Neuronal stem cell (in vitro differentiated cells): Measurements from ENCODE around the gene ENPP6.

Source experiments
- DNase-seq: peaks from one replicate; pipeline ENCODE4 v3.0.0-alpha.2; 2013; ENCODE audit warnings: low spot score
- H2AFZ ChIP-seq: one replicate; pipeline ENCODE4 v1.6.1; 2013; ENCODE audit warnings: mild to moderate bottlenecking, low read length, inconsistent platforms
- H2AK5ac ChIP-seq: 2 replicates; pipeline ENCODE4 v1.6.1; 2013; ENCODE audit warnings: low read depth, mild to moderate bottlenecking, inconsistent platforms, low read length, moderate library complexity, mixed read lengths
- H2BK120ac ChIP-seq: 2 replicates; pipeline ENCODE4 v1.6.1; 2013; ENCODE audit warnings: low read depth, mild to moderate bottlenecking, inconsistent platforms, low read length, moderate library complexity, mixed read lengths
- H2BK12ac ChIP-seq: one replicate; pipeline ENCODE4 v1.6.1; 2013; ENCODE audit warnings: low read length, inconsistent platforms
- H2BK15ac ChIP-seq: 2 replicates; pipeline ENCODE4 v1.6.1; 2013; ENCODE audit warnings: mild to moderate bottlenecking, low read length, inconsistent platforms, mixed read lengths
- H2BK5ac ChIP-seq: one replicate; pipeline ENCODE4 v1.6.1; 2013; ENCODE audit warnings: inconsistent platforms, mild to moderate bottlenecking, low read length, moderate library complexity
- H3K14ac ChIP-seq: one replicate; pipeline ENCODE4 v1.6.1; 2013; ENCODE audit warnings: low read length, inconsistent platforms
- H3K18ac ChIP-seq: 2 replicates; pipeline ENCODE4 v1.6.1; 2013; ENCODE audit warnings: low read length, inconsistent platforms
- H3K23ac ChIP-seq: 2 replicates; pipeline ENCODE4 v1.6.1; 2013; ENCODE audit warnings: low read depth, mild to moderate bottlenecking, mixed read lengths, low read length, inconsistent platforms; ENCODE audit not compliant: poor library complexity
- H3K27ac ChIP-seq: replicated peaks from 3 replicates; pipeline ENCODE4 v1.5.1; 2013; ENCODE audit warnings: low read length, inconsistent platforms
- H3K27me3 ChIP-seq, 3 experiments: 2 replicates each; pipeline ENCODE4 v1.6.1; 2013; ENCODE audit warnings: low read length in 3 of 3, mild to moderate bottlenecking in 2 of 3, inconsistent platforms in 1 of 3, low read depth in 1 of 3, mixed read lengths in 1 of 3, moderate library complexity in 1 of 3; ENCODE audit not compliant: control insufficient read depth in 3 of 3, insufficient read depth in 3 of 3
- H3K36me3 ChIP-seq, 2 donors: replicated peaks in 1 of 2; 2 replicates each; pipeline ENCODE4 v1.6.1; 2013; ENCODE audit warnings: low read length in 2 of 2; ENCODE audit not compliant: control insufficient read depth in 2 of 2, insufficient read depth in 2 of 2
- H3K4ac ChIP-seq: 2 replicates; pipeline ENCODE4 v1.6.1; 2013; ENCODE audit warnings: inconsistent platforms, mild to moderate bottlenecking, low read length, moderate library complexity
- H3K4me1 ChIP-seq, 2 donors: 1 replicate in 1 of 2; 2 replicates in 1 of 2; pipeline ENCODE4 v1.6.1; 2013; ENCODE audit warnings: low read length in 2 of 2, low read depth in 1 of 2; ENCODE audit not compliant: control insufficient read depth in 2 of 2, insufficient read depth in 1 of 2
- H3K4me2 ChIP-seq: one replicate; pipeline ENCODE4 v1.6.1; 2013; ENCODE audit warnings: mild to moderate bottlenecking, low read length, inconsistent platforms; ENCODE audit not compliant: insufficient read depth, poor library complexity, severe bottlenecking
- H3K4me3 ChIP-seq, 2 donors: 2 replicates each; pipeline ENCODE4 v1.5.1; 2013; ENCODE audit warnings: low read length in 2 of 2, mild to moderate bottlenecking in 2 of 2, inconsistent platforms in 1 of 2, moderate library complexity in 1 of 2
- H3K79me1 ChIP-seq: one replicate; pipeline ENCODE4 v1.6.1; 2013; ENCODE audit warnings: low read depth, mild to moderate bottlenecking, inconsistent platforms, low read length, moderate library complexity
- H3K9ac ChIP-seq: one replicate; pipeline ENCODE4 v1.6.1; 2013; ENCODE audit warnings: mild to moderate bottlenecking, low read depth, low read length, inconsistent platforms; ENCODE audit not compliant: poor library complexity
- H3K9me3 ChIP-seq, 2 donors: replicated peaks in 1 of 2; 2 replicates each; pipeline versions ENCODE3 to v1.6.1; 2013; ENCODE audit warnings: low read length in 2 of 2, mild to moderate bottlenecking in 2 of 2, inconsistent platforms in 1 of 2, low read depth in 1 of 2, mixed read lengths in 1 of 2, moderate library complexity in 1 of 2; ENCODE audit not compliant: control insufficient read depth in 2 of 2, insufficient read depth in 1 of 2
- H4K8ac ChIP-seq: one replicate; pipeline ENCODE4 v1.6.1; 2013; ENCODE audit warnings: low read depth, mild to moderate bottlenecking, inconsistent platforms, low read length, moderate library complexity
- H4K91ac ChIP-seq: one replicate; pipeline ENCODE4 v1.6.1; 2013; ENCODE audit warnings: low read length, low read depth, mild to moderate bottlenecking, inconsistent platforms; ENCODE audit not compliant: poor library complexity
- WGBS, 2 donors: extraction: QIAGEN DNeasy Blood & Tissue Kit; methylation state at CpG; one replicate each; pipeline ENCODE4 v1.1.7; 2013; ENCODE audit warnings: missing lambda C conversion rate in 2 of 2, mixed read lengths in 1 of 2; ENCODE audit not compliant: insufficient read length in 2 of 2, insufficient replicate concordance in 1 of 2; ENCODE audit errors: extremely low coverage in 2 of 2; 5-methylcytosine and 5-hydroxymethylcytosine counted together

Gene ENPP6

GRCh38 chr4:184177271-184177670, 40.4 kb downstream of the ENPP6 start:
- no peak overlapping the region for H4K8ac ChIP-seq
- no peak overlapping the region for H3K27ac ChIP-seq
- H3K23ac ChIP-seq: no peak overlapping the region
- no peak overlapping the region for H4K91ac ChIP-seq
- no peaks in the 10 kb centered on the region for H3K9me3 ChIP-seq
- H2BK12ac ChIP-seq: no peak overlapping the region
- H2BK120ac ChIP-seq: no peak overlapping the region
- no peak overlapping the region for H2BK5ac ChIP-seq
- H3K4me1 ChIP-seq: no peaks in the 10 kb centered on the region
- no peak overlapping the region for H3K4me3 ChIP-seq
- no peak overlapping the region for H2AFZ ChIP-seq
- H3K36me3 ChIP-seq: no peaks in the 10 kb centered on the region
- no peak overlapping the region for H3K4me2 ChIP-seq
- H3K79me1 ChIP-seq: no peaks in the 10 kb centered on the region
- H3K18ac ChIP-seq: no peak overlapping the region
- H3K4ac ChIP-seq: no peak overlapping the region
- H2BK15ac ChIP-seq: no peak overlapping the region
- WGBS, 2 donors: no CpG with 5 or more reads among the region's 6 CpGs
- DNase-seq: no peak
- H3K9ac ChIP-seq: no peak overlapping the region
- H2AK5ac ChIP-seq: no peak overlapping the region
- H3K14ac ChIP-seq: no peak overlapping the region
- no peaks in the 10 kb centered on the region for H3K27me3 ChIP-seq

GRCh38 chr4:184174571-184175488, 42.8 kb downstream of the ENPP6 start:
- Histone ChIP-seq H3K4me1 (peaks cover 0 to 2% of the 10 kb centered on the region in 2 donors), H3K4me2 (no peak overlapping the region), H3K9me3 (no peaks in the 10 kb centered on the region), H3K79me1 (no peaks in the 10 kb centered on the region), H2BK120ac (no peak overlapping the region), H3K9ac (no peak overlapping the region), H3K36me3 (no peaks in the 10 kb centered on the region), H3K4me3 (no peak overlapping the region), H2AK5ac (no peak overlapping the region), H3K18ac (no peak overlapping the region), H3K27me3 (peaks cover 0 to 4% (median 0%) of the 10 kb centered on the region in 3 experiments), H3K27ac (no peak overlapping the region), H2BK15ac (no peak overlapping the region), H2BK12ac (no peak overlapping the region), H4K91ac (no peak overlapping the region), H2BK5ac (no peak overlapping the region), H3K23ac (no peak overlapping the region), H3K14ac (no peak overlapping the region), H3K4ac (no peak overlapping the region), H4K8ac (no peak overlapping the region), H2AFZ (no peak overlapping the region)
- no CpG with 5 or more reads among the region's 16 CpGs for WGBS, 2 donors
- no peak for DNase-seq

- Histone ChIP-seq H2AFZ (no peak overlapping the region), H3K79me1 (no peaks in the 10 kb centered on the region), H2BK120ac (no peak overlapping the region), H3K36me3 (no peaks in the 10 kb centered on the region), H4K8ac (no peak overlapping the region), H2BK5ac (no peak overlapping the region), H3K23ac (no peak overlapping the region), H4K91ac (no peak overlapping the region), H3K4me2 (no peak overlapping the region), H2BK15ac (no peak overlapping the region), H2AK5ac (no peak overlapping the region), H3K18ac (no peak overlapping the region), H3K4me3 (no peak overlapping the region), H3K27ac (no peak overlapping the region), H3K9me3 (no peaks in the 10 kb centered on the region), H2BK12ac (no peak overlapping the region), H3K14ac (no peak overlapping the region), H3K4me1 (peaks cover 0 to 4% of the 10 kb centered on the region in 2 donors), H3K4ac (no peak overlapping the region), H3K9ac (no peak overlapping the region), H3K27me3 (peaks cover 0 to 30% (median 8%) of the 10 kb centered on the region in 3 experiments)
- DNase-seq: no peak
- no CpG with 5 or more reads among the region's 1 CpG for WGBS, 2 donors
These were observed 46.7 kb downstream of the ENPP6 start for GRCh38 chr4:184171011-184171410.

DNA sequence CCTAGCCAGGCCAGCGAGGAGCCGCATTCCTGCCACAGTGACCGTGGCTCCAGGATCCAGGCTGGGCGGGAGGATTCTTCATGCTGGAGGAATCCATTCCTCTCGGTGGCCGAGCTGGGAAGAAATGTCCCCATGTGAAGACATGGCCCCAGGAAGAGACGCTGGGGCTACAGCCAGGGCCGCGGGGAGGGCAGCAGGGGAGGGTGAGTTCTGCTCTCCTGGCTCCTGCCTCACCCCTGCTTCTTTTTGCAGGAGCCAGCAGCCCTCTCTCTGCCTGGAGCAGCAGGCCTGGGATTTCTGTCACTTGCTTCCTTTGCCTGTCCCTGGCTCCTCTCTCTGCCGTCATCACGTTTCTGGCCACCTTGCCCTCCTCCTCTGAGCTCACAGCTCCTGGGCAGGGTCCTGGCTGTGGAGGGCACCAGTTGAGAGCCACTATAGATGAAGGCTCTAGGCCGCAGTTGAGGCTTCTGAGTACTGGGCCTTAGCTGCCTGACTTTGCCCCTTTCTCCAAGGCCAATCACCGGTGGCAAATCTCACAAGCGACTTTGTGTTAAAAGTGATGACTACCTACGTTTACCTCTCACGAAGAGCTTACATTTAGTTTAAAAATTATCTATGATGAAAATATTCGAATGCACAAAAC, 48.3 kb downstream of the ENPP6 start:
- no peak overlapping the region for H3K4me3 ChIP-seq
- no peak overlapping the region for H3K4me2 ChIP-seq
- no peak overlapping the region for H3K4ac ChIP-seq
- no peak overlapping the region for H4K8ac ChIP-seq
- no peak overlapping the region for H2BK5ac ChIP-seq
- no peaks in the 10 kb centered on the region for H3K36me3 ChIP-seq
- H3K23ac ChIP-seq: no peak overlapping the region
- no peak for DNase-seq
- no peak overlapping the region for H2BK12ac ChIP-seq
- peaks cover 0 to 46% (median 10%) of the 10 kb centered on the region in 3 experiments for H3K27me3 ChIP-seq
- no peak overlapping the region for H3K27ac ChIP-seq
- H4K91ac ChIP-seq: no peak overlapping the region
- WGBS, 2 donors: no CpG with 5 or more reads among the region's 17 CpGs
- H3K4me1 ChIP-seq: peaks cover 0 to 4% of the 10 kb centered on the region in 2 donors
- H2BK15ac ChIP-seq: no peak overlapping the region
- no peak overlapping the region for H3K9ac ChIP-seq
- H3K14ac ChIP-seq: no peak overlapping the region
- H2AK5ac ChIP-seq: no peak overlapping the region
- H3K79me1 ChIP-seq: no peaks in the 10 kb centered on the region
- H3K9me3 ChIP-seq: no peaks in the 10 kb centered on the region
- H2BK120ac ChIP-seq: no peak overlapping the region
- no peak overlapping the region for H3K18ac ChIP-seq
- H2AFZ ChIP-seq: peak overlapping the region; percentile 85
